HL-60 (cell line): ENCODE measurements around the gene IL20RA.

Source experiments
- GABPA ChIP-seq: IDR thresholded peaks from 2 replicates; pipeline ENCODE4 v1.6.1; 2012; ENCODE audit warnings: low read depth
- POLR2AphosphoS5 ChIP-seq: IDR thresholded peaks from 2 replicates; pipeline ENCODE4 v1.6.1; 2012; ENCODE audit warnings: low read depth
- TF ChIP-seq, protein P1 (sequence below): IDR thresholded peaks from 2 replicates; pipeline ENCODE4 v1.6.1; 2012; ENCODE audit warnings: low read depth; ENCODE audit not compliant: insufficient replicate concordance
- TF ChIP-seq, protein P2 (sequence below): IDR thresholded peaks from one replicate; pipeline ENCODE4 v1.5.1; 2011; ENCODE audit warnings: low read length, control low read depth, inconsistent platforms; ENCODE audit not compliant: insufficient read depth

DNA sequence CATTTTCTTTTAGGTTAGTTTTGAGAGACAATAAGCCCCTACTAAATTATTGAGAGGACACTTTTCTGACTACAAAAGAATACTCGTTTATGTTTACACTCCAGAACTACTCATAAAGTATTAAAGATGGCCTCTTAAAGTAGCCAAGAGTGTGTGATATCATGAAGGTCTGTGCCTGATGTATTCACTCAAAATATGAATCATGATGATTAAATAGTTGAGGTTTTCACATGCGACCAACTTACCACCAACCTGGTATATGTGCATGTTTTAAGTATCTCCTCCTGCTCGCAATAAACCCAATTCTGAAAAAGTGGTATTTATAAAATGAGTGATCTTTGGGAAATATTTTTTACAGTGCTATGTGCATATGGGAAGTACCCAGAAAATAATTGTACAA is 43.9 kb downstream of the IL20RA start:
- TF ChIP-seq, protein P1, sequence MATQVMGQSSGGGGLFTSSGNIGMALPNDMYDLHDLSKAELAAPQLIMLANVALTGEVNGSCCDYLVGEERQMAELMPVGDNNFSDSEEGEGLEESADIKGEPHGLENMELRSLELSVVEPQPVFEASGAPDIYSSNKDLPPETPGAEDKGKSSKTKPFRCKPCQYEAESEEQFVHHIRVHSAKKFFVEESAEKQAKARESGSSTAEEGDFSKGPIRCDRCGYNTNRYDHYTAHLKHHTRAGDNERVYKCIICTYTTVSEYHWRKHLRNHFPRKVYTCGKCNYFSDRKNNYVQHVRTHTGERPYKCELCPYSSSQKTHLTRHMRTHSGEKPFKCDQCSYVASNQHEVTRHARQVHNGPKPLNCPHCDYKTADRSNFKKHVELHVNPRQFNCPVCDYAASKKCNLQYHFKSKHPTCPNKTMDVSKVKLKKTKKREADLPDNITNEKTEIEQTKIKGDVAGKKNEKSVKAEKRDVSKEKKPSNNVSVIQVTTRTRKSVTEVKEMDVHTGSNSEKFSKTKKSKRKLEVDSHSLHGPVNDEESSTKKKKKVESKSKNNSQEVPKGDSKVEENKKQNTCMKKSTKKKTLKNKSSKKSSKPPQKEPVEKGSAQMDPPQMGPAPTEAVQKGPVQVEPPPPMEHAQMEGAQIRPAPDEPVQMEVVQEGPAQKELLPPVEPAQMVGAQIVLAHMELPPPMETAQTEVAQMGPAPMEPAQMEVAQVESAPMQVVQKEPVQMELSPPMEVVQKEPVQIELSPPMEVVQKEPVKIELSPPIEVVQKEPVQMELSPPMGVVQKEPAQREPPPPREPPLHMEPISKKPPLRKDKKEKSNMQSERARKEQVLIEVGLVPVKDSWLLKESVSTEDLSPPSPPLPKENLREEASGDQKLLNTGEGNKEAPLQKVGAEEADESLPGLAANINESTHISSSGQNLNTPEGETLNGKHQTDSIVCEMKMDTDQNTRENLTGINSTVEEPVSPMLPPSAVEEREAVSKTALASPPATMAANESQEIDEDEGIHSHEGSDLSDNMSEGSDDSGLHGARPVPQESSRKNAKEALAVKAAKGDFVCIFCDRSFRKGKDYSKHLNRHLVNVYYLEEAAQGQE = no peak
- TF ChIP-seq, protein P2, sequence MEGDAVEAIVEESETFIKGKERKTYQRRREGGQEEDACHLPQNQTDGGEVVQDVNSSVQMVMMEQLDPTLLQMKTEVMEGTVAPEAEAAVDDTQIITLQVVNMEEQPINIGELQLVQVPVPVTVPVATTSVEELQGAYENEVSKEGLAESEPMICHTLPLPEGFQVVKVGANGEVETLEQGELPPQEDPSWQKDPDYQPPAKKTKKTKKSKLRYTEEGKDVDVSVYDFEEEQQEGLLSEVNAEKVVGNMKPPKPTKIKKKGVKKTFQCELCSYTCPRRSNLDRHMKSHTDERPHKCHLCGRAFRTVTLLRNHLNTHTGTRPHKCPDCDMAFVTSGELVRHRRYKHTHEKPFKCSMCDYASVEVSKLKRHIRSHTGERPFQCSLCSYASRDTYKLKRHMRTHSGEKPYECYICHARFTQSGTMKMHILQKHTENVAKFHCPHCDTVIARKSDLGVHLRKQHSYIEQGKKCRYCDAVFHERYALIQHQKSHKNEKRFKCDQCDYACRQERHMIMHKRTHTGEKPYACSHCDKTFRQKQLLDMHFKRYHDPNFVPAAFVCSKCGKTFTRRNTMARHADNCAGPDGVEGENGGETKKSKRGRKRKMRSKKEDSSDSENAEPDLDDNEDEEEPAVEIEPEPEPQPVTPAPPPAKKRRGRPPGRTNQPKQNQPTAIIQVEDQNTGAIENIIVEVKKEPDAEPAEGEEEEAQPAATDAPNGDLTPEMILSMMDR = no peak
- no peak for TF ChIP-seq GABPA
- no peak for TF ChIP-seq POLR2AphosphoS5
